Parathyroid adenoma (tissue), 2 donors: ENCODE data around the gene RANBP6.
"Not testable (repeated sequence)": the region's sequence is repeated elsewhere in the genome, so short reads cannot be mapped to it uniquely, and the experiment has no call there.

Experiments used
- H2AFZ ChIP-seq: fragments of 300-600 bp; sonication (generic); one replicate; pipeline ENCODE4 v1.7.0; 2017; ENCODE audit warnings: antibody characterized with exemption, mild to moderate bottlenecking
- H3K27ac ChIP-seq: fragments of 300-600 bp; sonication (generic); one replicate; pipeline ENCODE4 v1.7.0; 2017
- H3K27me3 ChIP-seq: fragments of 300-600 bp; sonication (generic); one replicate; pipeline ENCODE4 v1.7.0; 2017; ENCODE audit warnings: low read length; ENCODE audit not compliant: control insufficient read depth, insufficient read depth
- H3K36me3 ChIP-seq: fragments of 300-600 bp; sonication (generic); one replicate; pipeline ENCODE4 v1.7.0; 2017; ENCODE audit warnings: low read length; ENCODE audit not compliant: control insufficient read depth, insufficient read depth
- H3K4me1 ChIP-seq: fragments of 300-600 bp; sonication (generic); one replicate; pipeline ENCODE4 v1.7.0; 2017; ENCODE audit warnings: control low read depth
- H3K4me2 ChIP-seq: fragments of 300-600 bp; sonication (generic); one replicate; pipeline ENCODE4 v1.7.0; 2017; ENCODE audit warnings: low read length
- H3K4me3 ChIP-seq: fragments of 300-600 bp; sonication (generic); one replicate; pipeline ENCODE4 v1.7.0; 2017; ENCODE audit warnings: low read depth, low read length
- H3K79me2 ChIP-seq: fragments of 300-600 bp; sonication (generic); one replicate; pipeline ENCODE4 v1.7.0; 2017; ENCODE audit warnings: control low read depth
- H3K9ac ChIP-seq: fragments of 300-600 bp; sonication (generic); one replicate; pipeline ENCODE4 v1.7.0; 2017; ENCODE audit warnings: mild to moderate bottlenecking
- H3K9me3 ChIP-seq: fragments of 300-600 bp; sonication (generic); one replicate; pipeline ENCODE4 v1.7.0; 2017; ENCODE audit warnings: low read length; ENCODE audit not compliant: control insufficient read depth
- CTCF ChIP-seq: fragments of 300-600 bp; sonication (generic); IDR thresholded peaks from one replicate; pipeline ENCODE4 v1.7.0; 2017; ENCODE audit warnings: antibody characterized with exemption, mild to moderate bottlenecking
- donor health status: primary hyperparathyroidism.

Gene RANBP6

GRCh38 chr9:6015278-6016157 is at the start of gene RANBP6:
Gene RANBP6, minus strand, starts transcription at chr9:6015624. Its CDS starts 17 bp downstream, at chr9:6015607.
- Histone ChIP-seq H3K4me3 (peak within 1 kb of the TSS; percentile 73), H3K27me3 (no peaks in the 10 kb centered on the region), H3K9ac (no peak within 1 kb of the TSS), H3K27ac (peak within 1 kb of the TSS; percentile 83), H3K4me2 (peak within 1 kb of the TSS; percentile 83), H2AFZ (peak within 1 kb of the TSS; percentile 91), H3K4me1 (no peaks in the 10 kb centered on the region), H3K9me3 (no peaks in the 10 kb centered on the region), H3K79me2 (no peaks in the 10 kb centered on the region), H3K36me3 (no peaks in the 10 kb centered on the region)
- no peak for TF ChIP-seq CTCF

GRCh38 chr9:6063146-6063545 is 47.7 kb upstream of the RANBP6 start:
- H3K4me2 ChIP-seq, H3K27me3 ChIP-seq, H3K4me3 ChIP-seq, H3K36me3 ChIP-seq, H3K9me3 ChIP-seq, H2AFZ ChIP-seq, H3K79me2 ChIP-seq, H3K4me1 ChIP-seq, H3K27ac ChIP-seq, H3K9ac ChIP-seq: not testable (repeated sequence)

- no peaks in the 10 kb centered on the region for H3K27me3 ChIP-seq
- H3K4me3 ChIP-seq = no peak overlapping the region
- no peaks in the 10 kb centered on the region for H3K9me3 ChIP-seq
- no peaks in the 10 kb centered on the region for H3K4me1 ChIP-seq
- H2AFZ ChIP-seq = no peak overlapping the region
- H3K9ac ChIP-seq = no peak overlapping the region
- H3K36me3 ChIP-seq = no peaks in the 10 kb centered on the region
- no peaks in the 10 kb centered on the region for H3K79me2 ChIP-seq
- no peak for TF ChIP-seq CTCF
- no peak overlapping the region for H3K27ac ChIP-seq
- no peak overlapping the region for H3K4me2 ChIP-seq
Measured at GRCh38 chr9:6055666-6056065, 40.2 kb upstream of the RANBP6 start.

GRCh38 chr9:6055216-6055615 is 39.8 kb upstream of the RANBP6 start:
- peak overlapping the region; percentile 5 for H2AFZ ChIP-seq
- no peaks in the 10 kb centered on the region for H3K9me3 ChIP-seq
- peak; percentile 65 for TF ChIP-seq CTCF
- no peaks in the 10 kb centered on the region for H3K4me1 ChIP-seq
- no peaks in the 10 kb centered on the region for H3K27me3 ChIP-seq
- H3K36me3 ChIP-seq = no peaks in the 10 kb centered on the region
- no peak overlapping the region for H3K27ac ChIP-seq
- H3K4me2 ChIP-seq = no peak overlapping the region
- H3K4me3 ChIP-seq = no peak overlapping the region
- H3K9ac ChIP-seq = no peak overlapping the region
- H3K79me2 ChIP-seq = no peaks in the 10 kb centered on the region

GRCh38 chr9:6054280-6055099 is 39.1 kb upstream of the RANBP6 start:
- Histone ChIP-seq H3K27ac (no peak overlapping the region), H3K4me2 (no peak overlapping the region), H3K9ac (no peak overlapping the region), H3K79me2 (no peaks in the 10 kb centered on the region), H3K9me3 (no peaks in the 10 kb centered on the region), H3K4me1 (no peaks in the 10 kb centered on the region), H2AFZ (peak overlapping the region; percentile 10), H3K27me3 (no peaks in the 10 kb centered on the region), H3K36me3 (no peaks in the 10 kb centered on the region), H3K4me3 (no peak overlapping the region)
- TF ChIP-seq CTCF = peak; percentile 60
